Gastroesophageal sphincter (tissue), 2 donors: ENCODE data around the gene KIAA1191.

ENCODE experiments used
- POLR2A ChIP-seq, 2 donors: fragments of 450-650 bp; IDR thresholded peaks; one replicate each; pipeline ENCODE4 v1.6.1; 2017; ENCODE audit warnings: antibody characterized with exemption in 2 of 2, mild to moderate bottlenecking in 2 of 2, moderate library complexity in 1 of 2
- POLR2AphosphoS5 ChIP-seq: sonication (generic); formaldehyde crosslinking; IDR thresholded peaks from one replicate; pipeline ENCODE4 v1.6.1; 2017; ENCODE audit warnings: antibody characterized with exemption

DNA sequence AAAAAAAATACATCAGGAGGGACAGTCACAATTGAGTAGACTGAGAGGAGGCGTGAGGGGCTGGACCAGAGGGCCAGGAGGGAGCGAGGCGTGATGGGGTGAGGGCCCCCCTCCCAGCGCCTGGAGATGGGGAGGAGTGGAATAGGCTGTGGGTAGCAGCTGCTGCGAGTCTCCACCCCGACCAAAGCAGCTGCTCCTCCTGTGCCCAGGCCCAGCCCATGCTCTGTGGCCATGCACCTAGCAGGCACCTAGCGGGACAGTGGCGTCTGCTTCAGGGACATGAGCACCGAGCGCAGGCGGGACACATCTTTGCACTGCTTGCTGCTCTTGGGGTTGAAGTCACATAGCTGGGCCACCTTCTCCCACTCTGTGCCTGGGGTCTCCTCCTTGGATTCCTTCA lies 31.0 kb upstream of the KIAA1191 start:
- TF ChIP-seq POLR2A (IDR thresholded peaks at IDR 0.05) (no peak), POLR2AphosphoS5 (no peak)
